NCI-H1930 (cell line): ENCODE measurements around the gene CDX2.

Experiments
- DNase-seq, 2 experiments: peaks; one replicate each; lab custom pipeline; 2025; lab: John Stamatoyannopoulos, UW

Gene CDX2

DNA sequence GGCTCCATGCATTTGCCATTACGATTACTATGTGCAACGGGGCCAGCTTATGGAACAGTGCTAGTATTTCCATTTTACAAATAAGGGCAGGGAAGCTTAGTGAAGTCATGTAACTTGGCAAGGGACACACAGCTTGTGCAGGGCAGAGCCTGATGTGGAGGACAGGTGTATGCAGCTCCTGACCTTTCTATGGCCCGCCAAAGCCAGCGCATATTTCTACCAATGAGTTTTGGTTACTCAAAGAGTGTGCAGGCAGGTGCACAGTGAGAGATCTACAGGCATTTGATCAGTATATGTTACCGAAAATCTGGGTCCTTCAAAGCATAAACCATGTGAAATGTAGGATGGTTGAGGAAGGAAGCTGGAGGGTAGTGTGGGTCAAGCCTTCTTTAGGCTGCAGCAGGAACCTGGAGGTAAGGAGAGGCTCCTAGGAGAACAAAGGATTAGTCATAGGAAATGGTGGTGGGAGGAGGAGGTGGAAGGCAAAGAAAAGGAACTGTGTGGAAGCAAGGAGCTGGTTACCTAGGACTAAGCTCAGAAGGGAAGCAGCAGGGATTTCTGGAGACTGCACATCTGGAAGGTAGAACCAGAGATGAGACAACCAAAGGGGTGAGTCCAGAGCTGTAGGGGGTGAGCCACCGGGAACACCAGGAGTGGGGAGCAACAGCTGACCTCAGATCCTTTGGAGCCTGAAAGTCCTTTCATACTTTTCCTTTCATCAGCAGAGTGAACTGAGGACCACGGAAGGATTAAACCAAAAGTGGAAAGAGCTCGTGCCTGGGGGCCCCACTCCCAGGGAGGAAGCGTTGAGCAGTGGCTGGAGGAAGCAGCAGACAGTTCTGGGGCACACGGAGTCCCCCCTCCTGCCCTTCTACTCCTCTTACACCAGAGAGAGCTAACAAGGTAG, 53.6 kb downstream of the CDX2 start:
- DNase-seq, result no peak

DNA sequence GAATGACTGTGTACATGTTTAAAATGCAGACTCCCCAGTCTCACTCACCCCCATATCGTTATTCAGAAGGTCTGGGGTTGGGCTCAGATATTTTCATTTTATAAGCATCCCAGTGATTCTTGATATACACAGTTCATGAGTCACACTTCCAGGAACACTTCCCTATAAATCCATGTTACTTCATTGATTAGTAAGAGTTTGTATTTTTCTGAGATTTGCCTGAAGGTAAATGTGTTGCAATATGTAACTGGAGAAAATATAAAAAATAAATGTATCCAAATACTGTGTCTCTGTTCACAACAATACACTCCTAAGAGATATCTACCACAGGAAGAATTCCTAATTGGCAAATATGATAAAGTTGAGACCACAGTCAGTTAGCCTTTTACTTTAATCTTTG, 56.0 kb downstream of the CDX2 start:
- no peak for DNase-seq

DNA sequence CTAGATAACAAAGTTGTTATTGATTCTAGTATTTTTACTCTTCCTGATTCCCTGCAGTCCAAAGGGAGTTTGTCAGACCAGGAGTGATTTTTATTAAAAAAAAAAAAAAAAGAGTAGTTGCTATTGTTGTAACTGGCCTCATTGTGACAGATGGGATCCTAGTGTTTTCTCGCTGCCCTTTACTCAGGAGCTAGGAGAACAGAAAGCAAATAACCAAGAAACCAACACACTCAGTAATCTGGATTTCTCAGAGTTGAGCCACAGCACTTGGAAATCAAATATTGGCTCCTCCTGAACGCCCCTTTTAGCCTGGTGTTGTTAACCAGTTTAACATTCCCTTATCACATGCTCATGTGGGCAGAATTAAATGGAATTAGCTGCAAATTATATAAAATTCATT, 57.6 kb downstream of the CDX2 start:
- no peak for DNase-seq
